Measurements from ENCODE around the gene KCNT2. TPM values are rescaled to one million over a fixed set of nuclear protein-coding genes. Genes with fewer than 3 reads are reported as not detected.

KCNT2 gene
- total RNA-seq, 4 donors from 2014 or later, result 6.5 to 25.1 (median 10.0) TPM

DNA sequence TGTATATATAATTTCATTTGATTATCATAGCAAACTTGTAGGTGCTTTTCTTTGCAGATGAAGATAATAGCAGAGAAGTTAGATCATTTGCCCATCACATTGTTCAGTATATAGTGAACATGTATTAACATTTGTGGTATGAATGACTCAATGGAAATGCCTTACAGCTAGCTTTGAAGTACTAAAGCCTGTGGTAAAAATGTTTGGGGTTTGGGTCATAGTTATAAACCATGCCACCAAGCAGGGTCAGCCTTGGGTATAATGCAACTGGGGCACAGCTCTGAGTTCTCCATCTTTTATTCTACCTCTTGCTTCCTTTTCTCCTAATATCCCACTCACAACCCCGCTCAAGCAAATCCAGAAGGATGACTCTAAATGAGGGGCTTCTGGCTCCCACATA, 141.6 kb downstream of the KCNT2 start:
- no peak for TF ChIP-seq POLR2AphosphoS5 (IDR thresholded peaks at IDR 0.05)
- TF ChIP-seq EP300 (IDR thresholded peaks at IDR 0.05), result no peak
- TF ChIP-seq, protein P1, sequence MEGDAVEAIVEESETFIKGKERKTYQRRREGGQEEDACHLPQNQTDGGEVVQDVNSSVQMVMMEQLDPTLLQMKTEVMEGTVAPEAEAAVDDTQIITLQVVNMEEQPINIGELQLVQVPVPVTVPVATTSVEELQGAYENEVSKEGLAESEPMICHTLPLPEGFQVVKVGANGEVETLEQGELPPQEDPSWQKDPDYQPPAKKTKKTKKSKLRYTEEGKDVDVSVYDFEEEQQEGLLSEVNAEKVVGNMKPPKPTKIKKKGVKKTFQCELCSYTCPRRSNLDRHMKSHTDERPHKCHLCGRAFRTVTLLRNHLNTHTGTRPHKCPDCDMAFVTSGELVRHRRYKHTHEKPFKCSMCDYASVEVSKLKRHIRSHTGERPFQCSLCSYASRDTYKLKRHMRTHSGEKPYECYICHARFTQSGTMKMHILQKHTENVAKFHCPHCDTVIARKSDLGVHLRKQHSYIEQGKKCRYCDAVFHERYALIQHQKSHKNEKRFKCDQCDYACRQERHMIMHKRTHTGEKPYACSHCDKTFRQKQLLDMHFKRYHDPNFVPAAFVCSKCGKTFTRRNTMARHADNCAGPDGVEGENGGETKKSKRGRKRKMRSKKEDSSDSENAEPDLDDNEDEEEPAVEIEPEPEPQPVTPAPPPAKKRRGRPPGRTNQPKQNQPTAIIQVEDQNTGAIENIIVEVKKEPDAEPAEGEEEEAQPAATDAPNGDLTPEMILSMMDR (IDR thresholded peaks at IDR 0.05), result no peak
- no peak for TF ChIP-seq POLR2A (IDR thresholded peaks at IDR 0.05)
- WGBS, 2 donors (ENCODE audit: low coverage in 1 of 2), result 87 to 100% methylated on average over 1 of the region's 1 CpG

DNA sequence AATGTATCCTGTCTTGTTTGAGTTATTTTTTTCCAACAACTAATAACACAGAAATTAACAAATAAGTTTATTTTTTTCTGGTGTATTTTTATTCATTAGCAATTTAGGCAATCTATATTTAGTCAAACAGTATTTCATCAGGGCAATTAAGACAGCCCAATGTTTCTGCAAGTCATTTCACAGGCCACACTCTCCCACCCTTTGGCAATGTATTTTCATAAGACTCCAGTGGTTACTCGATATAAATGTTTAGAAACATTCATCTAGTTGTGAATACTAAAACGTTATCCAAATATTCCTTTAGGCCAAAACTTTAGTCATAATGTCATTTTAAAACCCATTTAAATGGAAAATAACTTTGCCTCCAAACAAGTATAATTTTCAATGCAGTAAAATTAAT, 142.1 kb downstream of the KCNT2 start:
- Histone ChIP-seq H3K27me3 (no peaks in the 10 kb centered on the region), H3K9me3 (no peaks in the 10 kb centered on the region), H3K4me1 (peaks cover 0 to 42% (median 0%) of the 10 kb centered on the region in 3 donors), H3K4me3 (no peak overlapping the region), H3K36me3 (no peaks in the 10 kb centered on the region), H3K27ac (peak overlapping the region in 2 of 4 donors; percentile 9 to 16)
- no peak for TF ChIP-seq EP300 (IDR thresholded peaks at IDR 0.05)
- no peak for TF ChIP-seq POLR2AphosphoS5 (IDR thresholded peaks at IDR 0.05)
- TF ChIP-seq, protein P1 (IDR thresholded peaks at IDR 0.05), result no peak
- 8 to 13% methylated on average over 2 of the region's 2 CpGs for WGBS, 2 donors (ENCODE audit: low coverage in 1 of 2)
- ATAC-seq, result no peak

More for the DNA sequence above, 141.6 kb downstream of the KCNT2 start:
- H3K4me1 ChIP-seq, result peaks cover 0 to 38% (median 0%) of the 10 kb centered on the region in 3 donors
- ATAC-seq, result no peak
- H3K4me3 ChIP-seq, result no peak overlapping the region
- H3K27me3 ChIP-seq, result no peaks in the 10 kb centered on the region
- H3K36me3 ChIP-seq, result no peaks in the 10 kb centered on the region
- peak overlapping the region in 2 of 4 donors; percentile 2 to 16 for H3K27ac ChIP-seq
- H3K9me3 ChIP-seq, result no peaks in the 10 kb centered on the region

DNA sequence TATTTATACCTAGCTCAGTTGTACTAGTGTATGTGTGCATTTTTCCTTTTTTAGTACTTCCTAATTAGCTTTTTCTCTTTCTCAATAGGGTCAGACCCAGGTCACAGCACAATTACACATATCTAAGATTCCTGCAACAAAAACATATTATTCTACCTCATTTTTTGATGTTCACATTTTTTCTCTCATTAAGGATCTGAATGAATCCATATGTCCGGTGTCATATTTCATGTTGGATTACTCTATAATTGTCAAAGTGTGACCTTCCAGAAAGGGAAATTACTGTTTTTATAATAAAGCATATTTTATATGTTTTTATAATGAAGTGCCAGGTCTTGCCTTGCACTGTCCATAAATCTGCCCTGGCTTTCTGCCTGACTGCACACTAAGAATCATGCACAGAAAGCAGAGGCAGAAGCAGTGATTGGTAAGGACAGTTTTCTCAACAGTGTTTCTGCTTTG, 143.7 kb downstream of the KCNT2 start:
- Histone ChIP-seq H3K4me1 (peaks cover 0 to 51% (median 0%) of the 10 kb centered on the region in 3 donors), H3K27me3 (no peaks in the 10 kb centered on the region), H3K9me3 (no peaks in the 10 kb centered on the region), H3K4me3 (no peak overlapping the region), H3K36me3 (no peaks in the 10 kb centered on the region), H3K27ac (no peak overlapping the region)
- no peak for ATAC-seq
- TF ChIP-seq, protein P1 (IDR thresholded peaks at IDR 0.05), result no peak
- TF ChIP-seq POLR2A (IDR thresholded peaks at IDR 0.05) (no peak), POLR2AphosphoS5 (IDR thresholded peaks at IDR 0.05) (no peak), EP300 (IDR thresholded peaks at IDR 0.05) (no peak)
- WGBS, 2 donors (ENCODE audit: low coverage in 1 of 2), result 31 to 65% methylated on average over 1 of the region's 1 CpG

DNA sequence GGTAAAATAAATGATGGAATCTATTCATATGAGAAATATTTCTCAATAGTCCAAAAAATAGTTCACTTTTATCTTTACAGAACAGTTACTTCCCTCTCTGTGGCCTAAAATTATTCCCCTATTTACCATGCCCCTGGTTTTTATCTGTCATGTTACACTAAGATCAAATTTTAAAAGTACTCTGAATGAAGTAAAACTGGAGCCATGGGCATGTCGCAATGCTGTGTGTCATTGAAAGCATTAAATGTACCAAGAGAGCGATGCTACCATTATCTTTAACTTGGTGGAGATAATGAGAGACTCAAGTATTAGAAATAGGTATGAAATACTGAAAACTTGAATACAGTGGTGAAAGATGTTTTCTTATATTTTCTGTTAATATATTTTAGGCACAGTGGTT, 146.2 kb downstream of the KCNT2 start:
- Histone ChIP-seq H3K4me3 (no peak overlapping the region), H3K9me3 (no peaks in the 10 kb centered on the region), H3K4me1 (peaks cover 0 to 53% (median 0%) of the 10 kb centered on the region in 3 donors), H3K27me3 (no peaks in the 10 kb centered on the region), H3K36me3 (no peaks in the 10 kb centered on the region), H3K27ac (peak overlapping the region in 1 of 4 donors; percentile 7)
- ATAC-seq, result no peak
- 85 to 100% methylated on average over 2 of the region's 2 CpGs for WGBS, 2 donors (ENCODE audit: low coverage in 1 of 2)
- TF ChIP-seq, protein P1 (IDR thresholded peaks at IDR 0.05), result no peak
- TF ChIP-seq POLR2A (IDR thresholded peaks at IDR 0.05), result no peak
- TF ChIP-seq POLR2AphosphoS5 (IDR thresholded peaks at IDR 0.05), result no peak
- no peak for TF ChIP-seq EP300 (IDR thresholded peaks at IDR 0.05)

DNA sequence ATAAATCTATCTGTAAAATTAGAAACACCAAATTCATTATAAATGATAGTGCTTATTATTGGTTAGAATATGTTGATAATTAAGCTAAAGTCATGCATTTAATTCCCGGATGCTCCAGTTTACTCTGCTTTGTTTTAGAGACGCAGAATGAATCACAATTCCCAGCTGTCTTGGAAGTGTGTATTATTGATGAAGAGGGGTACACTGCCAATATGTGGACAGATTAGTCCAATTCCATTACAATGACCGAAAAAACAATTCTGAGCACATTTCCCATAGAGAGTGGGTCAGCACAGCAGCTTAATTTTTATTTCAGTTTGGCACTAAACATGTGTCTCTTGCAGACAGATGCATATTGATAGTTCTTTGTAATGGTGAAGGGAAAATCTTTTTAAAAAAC, 146.7 kb downstream of the KCNT2 start:
- no peaks in the 10 kb centered on the region for H3K36me3 ChIP-seq
- peak overlapping the region in 2 of 4 donors; percentile 3 to 7 for H3K27ac ChIP-seq
- no peaks in the 10 kb centered on the region for H3K9me3 ChIP-seq
- no peak for TF ChIP-seq POLR2AphosphoS5 (IDR thresholded peaks at IDR 0.05)
- TF ChIP-seq, protein P1 (IDR thresholded peaks at IDR 0.05), result no peak
- no peak for ATAC-seq
- 42 to 60% methylated on average over 3 of the region's 3 CpGs for WGBS, 2 donors (ENCODE audit: low coverage in 1 of 2)
- H3K4me3 ChIP-seq, result no peak overlapping the region
- peaks cover 0 to 48% (median 0%) of the 10 kb centered on the region in 3 donors for H3K4me1 ChIP-seq
- no peaks in the 10 kb centered on the region for H3K27me3 ChIP-seq

Measured in gastroesophageal sphincter (tissue), 4 donors.